Measurements from ENCODE around the gene HPCAL1.

DNA sequence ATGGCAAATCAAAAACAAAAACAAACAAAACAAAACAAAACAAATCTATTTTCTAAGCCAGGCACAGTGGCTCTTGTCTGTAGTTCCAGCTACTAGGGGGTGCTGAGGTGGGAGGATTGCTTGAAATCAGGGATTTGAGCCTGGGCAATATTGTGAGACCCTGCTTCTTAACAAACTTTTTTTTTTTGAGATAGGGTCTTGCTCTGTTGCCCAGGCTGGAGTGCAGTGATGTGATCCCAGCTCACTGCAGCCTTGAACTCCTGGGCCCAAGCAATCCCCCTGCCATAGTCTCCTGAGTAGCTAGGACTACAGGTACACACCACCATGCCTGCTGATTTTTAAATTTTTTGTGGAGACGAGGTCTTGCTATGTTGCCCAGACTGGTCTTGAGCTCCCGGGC lies 6.2 kb downstream of the HPCAL1 start:
- TF ChIP-seq CTCF (IDR thresholded peaks at IDR 0.05; ENCODE audit: extremely low read depth in 1 of 2, insufficient read depth in 1 of 2, low read depth in 1 of 2, low read length in 2 of 2) (no peak), MYC (IDR thresholded peaks at IDR 0.05; ENCODE audit: low read depth, low read length) (no peak), MAX (IDR thresholded peaks at IDR 0.05; ENCODE audit: insufficient read depth, insufficient read length) (no peak)

Measured in endothelial cell of umbilical vein (primary cell).